ENCODE data around the gene MVB12B. TPM values are rescaled to one million over a fixed set of nuclear protein-coding genes. Genes with fewer than 3 reads are reported as not detected.

MVB12B gene
- total RNA-seq, 4 donors from 2014 or later: 10.2 to 25.7 (median 14.0) TPM

DNA sequence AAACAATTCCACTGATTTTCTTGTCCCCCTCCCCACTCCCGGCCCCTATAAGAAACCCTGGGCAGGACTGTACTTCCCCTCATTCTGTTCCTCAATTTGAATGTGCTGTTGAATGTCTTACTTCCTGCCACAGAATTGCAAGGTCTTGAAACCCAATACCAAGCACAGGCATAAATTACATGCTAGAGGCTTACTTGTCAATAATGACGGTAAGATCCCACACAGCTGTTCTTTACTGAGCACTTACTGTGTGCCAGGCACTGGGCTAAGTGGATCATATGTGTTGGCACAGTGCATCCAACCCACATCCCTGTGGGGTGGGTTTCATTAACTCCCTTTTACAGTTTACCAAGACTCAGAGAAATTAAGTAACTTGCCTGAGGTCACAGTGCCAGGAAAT, 63.4 kb downstream of the MVB12B start:
- Histone ChIP-seq H3K4me1 (peaks cover 61% of the 10 kb centered on the region), H3K9me3 (no peaks in the 10 kb centered on the region), H3K27me3 (no peaks in the 10 kb centered on the region), H3K27ac (no peak overlapping the region), H3K4me3 (no peak overlapping the region), H3K36me3 (peaks cover 20% of the 10 kb centered on the region)
- TF ChIP-seq POLR2A (IDR thresholded peaks at IDR 0.05): no peak
- TF ChIP-seq POLR2AphosphoS5 (IDR thresholded peaks at IDR 0.05): no peak
- no peak for TF ChIP-seq EP300 (IDR thresholded peaks at IDR 0.05)
- TF ChIP-seq CTCF (IDR thresholded peaks at IDR 0.05): no peak
- 53% methylated on average over 2 of the region's 2 CpGs for WGBS
- DNase-seq (ENCODE audit: low spot score in 2 of 2): no peak

DNA sequence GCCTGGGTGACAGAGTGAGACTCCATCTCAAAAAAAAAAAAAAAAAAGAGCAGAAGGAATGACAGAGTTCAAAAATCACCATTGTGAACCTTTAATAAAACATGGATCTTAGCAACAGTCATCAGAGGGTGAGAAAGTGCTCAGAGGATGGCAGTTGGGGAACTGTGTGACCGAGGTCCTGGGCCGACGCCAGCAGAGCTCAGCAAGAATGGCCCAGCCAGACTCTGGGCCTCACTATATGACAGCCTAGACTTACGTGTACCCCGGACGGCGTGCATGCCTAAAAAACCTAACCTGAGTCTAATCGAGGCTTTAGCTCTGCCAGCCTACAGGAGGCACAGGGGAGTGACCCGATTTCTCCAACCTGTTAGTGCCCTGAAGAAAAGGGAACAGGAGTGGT, 64.3 kb downstream of the MVB12B start:
- H3K27me3 ChIP-seq: no peaks in the 10 kb centered on the region
- no peaks in the 10 kb centered on the region for H3K9me3 ChIP-seq
- WGBS: 75% methylated on average over 4 of the region's 9 CpGs
- H3K4me1 ChIP-seq: peaks cover 68% of the 10 kb centered on the region
- no peak overlapping the region for H3K4me3 ChIP-seq
- H3K36me3 ChIP-seq: peaks cover 20% of the 10 kb centered on the region
- no peak overlapping the region for H3K27ac ChIP-seq
- no peak for DNase-seq (ENCODE audit: low spot score in 2 of 2)
- TF ChIP-seq CTCF (IDR thresholded peaks at IDR 0.05): no peak
- no peak for TF ChIP-seq POLR2A (IDR thresholded peaks at IDR 0.05)
- TF ChIP-seq EP300 (IDR thresholded peaks at IDR 0.05): no peak
- no peak for TF ChIP-seq POLR2AphosphoS5 (IDR thresholded peaks at IDR 0.05)

DNA sequence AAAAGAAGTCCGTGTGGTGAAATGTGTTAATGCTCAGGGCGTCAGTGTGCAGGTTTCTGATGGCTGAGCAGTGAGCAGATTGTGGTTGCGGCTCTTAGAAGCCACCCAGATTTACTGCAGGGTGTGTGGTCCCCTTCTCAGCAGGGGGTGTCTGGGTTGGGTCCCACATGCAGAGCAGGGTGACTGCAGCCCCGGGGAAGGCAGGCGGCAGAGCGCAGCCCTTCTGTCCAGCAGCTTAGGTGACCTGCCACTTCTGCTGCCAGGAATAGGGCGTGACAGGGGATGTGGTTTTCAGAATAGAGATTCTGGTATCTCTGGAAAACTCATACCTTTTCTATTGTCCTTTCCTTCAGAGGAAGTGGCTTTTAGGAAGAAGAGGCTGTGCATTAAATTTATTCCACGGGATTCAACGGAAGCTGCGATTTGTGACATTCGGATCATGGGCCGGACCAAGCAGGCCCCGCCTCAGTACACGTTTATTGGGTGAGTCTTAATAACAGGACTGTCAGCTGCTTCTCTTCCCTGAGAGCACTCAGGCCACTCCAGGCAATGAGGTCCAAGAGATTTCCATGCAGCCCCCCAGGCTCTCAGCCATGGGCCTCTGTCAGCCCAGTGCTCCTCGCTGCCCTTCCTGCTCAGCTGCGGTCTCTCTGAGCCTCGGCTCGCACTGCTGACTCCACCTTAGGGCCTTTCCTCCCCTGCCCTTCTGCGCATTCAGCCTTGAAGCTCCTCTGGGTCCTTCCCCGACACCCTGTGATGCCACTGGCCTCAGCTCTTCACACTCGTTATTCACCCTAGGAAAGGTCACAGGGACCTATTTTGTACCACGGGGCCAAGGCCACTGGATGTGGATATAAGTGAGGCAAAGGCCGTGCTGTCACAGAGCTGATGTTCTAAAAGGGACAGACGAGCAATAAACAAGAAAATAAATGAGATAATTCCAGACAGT, 65.4 kb downstream of the MVB12B start:
- H3K4me3 ChIP-seq: no peak overlapping the region
- TF ChIP-seq POLR2AphosphoS5 (IDR thresholded peaks at IDR 0.05): no peak
- no peak for TF ChIP-seq POLR2A (IDR thresholded peaks at IDR 0.05)
- TF ChIP-seq CTCF (IDR thresholded peaks at IDR 0.05): no peak
- TF ChIP-seq EP300 (IDR thresholded peaks at IDR 0.05): no peak
- 69% methylated on average over 24 of the region's 24 CpGs for WGBS
- H3K27me3 ChIP-seq: no peaks in the 10 kb centered on the region
- H3K36me3 ChIP-seq: peaks cover 17% of the 10 kb centered on the region
- DNase-seq (ENCODE audit: low spot score in 2 of 2): no peak
- H3K9me3 ChIP-seq: no peaks in the 10 kb centered on the region
- peak overlapping the region; percentile 69 for H3K27ac ChIP-seq
- H3K4me1 ChIP-seq: peaks cover 68% of the 10 kb centered on the region

DNA sequence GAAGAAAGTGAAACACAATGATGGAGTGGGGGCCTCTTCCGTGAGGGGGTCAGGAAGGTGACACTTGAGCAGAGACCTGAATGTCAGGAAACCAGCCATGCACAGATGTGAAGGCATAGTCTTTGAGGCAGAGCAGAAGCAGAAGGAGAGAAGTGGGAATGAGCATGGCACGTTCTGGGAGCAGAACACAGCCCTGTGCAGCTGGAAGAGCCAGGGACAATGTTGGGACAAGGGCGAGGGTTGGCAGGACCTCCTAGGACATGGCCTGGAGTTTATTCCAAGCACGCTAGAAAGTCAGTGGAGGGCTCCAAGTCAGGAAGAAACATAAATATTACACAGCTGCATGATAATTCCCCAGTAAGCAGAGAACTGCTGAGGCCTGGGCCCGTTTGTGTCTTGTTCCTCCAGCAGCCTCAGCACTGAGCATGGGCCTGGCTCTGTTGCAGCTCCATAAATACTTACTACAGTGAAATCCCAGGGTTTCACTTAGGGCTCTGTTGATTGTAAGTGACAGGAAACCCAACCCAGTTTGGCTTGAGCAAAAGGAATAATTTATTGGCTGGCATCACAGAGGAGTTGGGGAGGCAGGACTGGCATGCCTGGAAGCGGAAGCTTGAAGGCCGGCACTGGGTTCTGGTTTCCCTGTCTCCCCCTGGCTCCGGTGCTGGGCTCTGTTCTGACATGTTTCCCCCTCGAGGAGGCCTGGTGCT, 66.2 kb downstream of the MVB12B start:
- TF ChIP-seq EP300 (IDR thresholded peaks at IDR 0.05) (no peak), POLR2AphosphoS5 (IDR thresholded peaks at IDR 0.05) (no peak), CTCF (IDR thresholded peaks at IDR 0.05) (no peak), POLR2A (IDR thresholded peaks at IDR 0.05) (no peak)
- Histone ChIP-seq H3K4me1 (peaks cover 68% of the 10 kb centered on the region), H3K4me3 (no peak overlapping the region), H3K27me3 (no peaks in the 10 kb centered on the region), H3K36me3 (peaks cover 14% of the 10 kb centered on the region), H3K27ac (peak overlapping the region; percentile 69), H3K9me3 (no peaks in the 10 kb centered on the region)
- DNase-seq (ENCODE audit: low spot score in 2 of 2): no peak
- 36% methylated on average over 9 of the region's 9 CpGs for WGBS

GRCh38 chr9:126393876-126394275, 67.2 kb downstream of the MVB12B start:
- Histone ChIP-seq H3K36me3 (peaks cover 12% of the 10 kb centered on the region), H3K9me3 (no peaks in the 10 kb centered on the region), H3K4me1 (peaks cover 75% of the 10 kb centered on the region), H3K27me3 (no peaks in the 10 kb centered on the region), H3K4me3 (no peak overlapping the region), H3K27ac (peak overlapping the region; percentile 69)
- DNase-seq (ENCODE audit: low spot score in 2 of 2): no peak
- TF ChIP-seq EP300 (IDR thresholded peaks at IDR 0.05) (no peak), POLR2AphosphoS5 (IDR thresholded peaks at IDR 0.05) (no peak), CTCF (IDR thresholded peaks at IDR 0.05) (no peak), POLR2A (IDR thresholded peaks at IDR 0.05) (no peak)
- WGBS: 80% methylated on average over 6 of the region's 6 CpGs
